SK-N-SH treated with all-trans-retinoic acid at 6 μM for 48 hours (cell line): ENCODE measurements around the gene GAPDHS.

Experiments
- ATAC-seq: fragments of 200-7000 bp; cut with Tn5 transposase; 3 replicates; pipeline ENCODE4 v1.9.1; 2020; ENCODE audit warnings: mild to moderate bottlenecking, moderate library complexity
- ARNTL ChIP-seq: fragments of 450-650 bp; formaldehyde crosslinking; IDR thresholded peaks from 2 replicates; pipeline ENCODE4 v1.5.0; 2020; ENCODE audit warnings: low read depth, mild to moderate bottlenecking, moderate library complexity, borderline replicate concordance
- BACH2 ChIP-seq: fragments of 250-450 bp; sonication (Bioruptor Pico); IDR thresholded peaks from 2 replicates; pipeline ENCODE4 v1.9.0; 2021; ENCODE audit warnings: mild to moderate bottlenecking, borderline replicate concordance
- CREB5 ChIP-seq: fragments of 250-450 bp; sonication (Bioruptor Pico); IDR thresholded peaks from 2 replicates; pipeline ENCODE4 v1.5.1; 2020; ENCODE audit warnings: low read depth, mild to moderate bottlenecking, moderate library complexity
- CSRNP3 ChIP-seq: fragments of 250-450 bp; sonication (Bioruptor Pico); IDR thresholded peaks from 2 replicates; pipeline ENCODE4 v1.5.1; 2021; ENCODE audit warnings: mild to moderate bottlenecking, moderate library complexity
- GLIS3 ChIP-seq: fragments of 250-450 bp; sonication (Bioruptor Pico); IDR thresholded peaks from 2 replicates; pipeline ENCODE4 v1.5.0; 2020; ENCODE audit warnings: mild to moderate bottlenecking, moderate library complexity
- OSR1 ChIP-seq: fragments of 250-450 bp; sonication (Bioruptor Pico); IDR thresholded peaks from 2 replicates; pipeline ENCODE4 v1.8.0; 2022; ENCODE audit warnings: moderate library complexity, mild to moderate bottlenecking, inconsistent platforms
- PATZ1 ChIP-seq: fragments of 250-450 bp; sonication (Bioruptor Pico); IDR thresholded peaks from 2 replicates; pipeline ENCODE4 v1.8.0; 2020; ENCODE audit warnings: mild to moderate bottlenecking, moderate library complexity, borderline replicate concordance
- POU6F1 ChIP-seq: fragments of 250-450 bp; sonication (Bioruptor Pico); IDR thresholded peaks from 2 replicates; pipeline ENCODE4 v1.8.0; 2021; ENCODE audit warnings: low read depth, mild to moderate bottlenecking, moderate library complexity, borderline replicate concordance
- SNAI2 ChIP-seq: fragments of 250-450 bp; sonication (Bioruptor Pico); IDR thresholded peaks from 2 replicates; pipeline ENCODE4 v1.5.0; 2020; ENCODE audit warnings: mild to moderate bottlenecking, moderate library complexity
- TCF4 ChIP-seq: fragments of 250-450 bp; sonication (Bioruptor Pico); IDR thresholded peaks from 2 replicates; pipeline ENCODE4 v1.8.0; 2021; ENCODE audit warnings: mild to moderate bottlenecking, moderate library complexity, borderline replicate concordance
- TOX ChIP-seq: fragments of 250-450 bp; sonication (Bioruptor Pico); IDR thresholded peaks from 2 replicates; pipeline ENCODE4 v1.8.0; 2021; ENCODE audit warnings: mild to moderate bottlenecking, moderate library complexity, borderline replicate concordance
- TSHZ2 ChIP-seq: fragments of 250-450 bp; sonication (Bioruptor Pico); IDR thresholded peaks from 2 replicates; pipeline ENCODE4 v1.5.0; 2020; ENCODE audit warnings: mild to moderate bottlenecking, moderate library complexity
- ZFP3 ChIP-seq: fragments of 250-450 bp; sonication (Bioruptor Pico); IDR thresholded peaks from 2 replicates; pipeline ENCODE4 v1.5.0; 2020; ENCODE audit warnings: mild to moderate bottlenecking, moderate library complexity
- ZFP30 ChIP-seq: fragments of 450-650 bp; formaldehyde crosslinking; IDR thresholded peaks from 2 replicates; pipeline ENCODE4 v1.5.0; 2022; ENCODE audit warnings: mild to moderate bottlenecking, moderate library complexity
- ZNF565 ChIP-seq: fragments of 450-650 bp; formaldehyde crosslinking; conservative IDR thresholded peaks from 2 replicates; pipeline ENCODE4 v1.5.0; 2020; ENCODE audit warnings: low read depth, mild to moderate bottlenecking, moderate library complexity
- ZNF70 ChIP-seq: fragments of 450-650 bp; formaldehyde crosslinking; IDR thresholded peaks from 2 replicates; pipeline ENCODE4 v1.5.0; 2020; ENCODE audit warnings: mild to moderate bottlenecking, moderate library complexity

The GAPDHS gene

GRCh38 chr19:35524181-35524837 is 8.9 kb upstream of the GAPDHS start (continued):
- no peak for TF ChIP-seq POU6F1 (CRISPR knock-in tag)
- no peak for TF ChIP-seq ZNF70 (CRISPR knock-in tag)
- TF ChIP-seq ZNF565 (CRISPR knock-in tag) = no peak
- no peak for TF ChIP-seq GLIS3
- TF ChIP-seq CREB5 (CRISPR knock-in tag) = no peak

GRCh38 chr19:35525873-35526272 is 7.4 kb upstream of the GAPDHS start:
- TF ChIP-seq ZFP30 (CRISPR knock-in tag) (no peak), ZFP3 (CRISPR knock-in tag) (no peak), ARNTL (no peak), GLIS3 (no peak), TSHZ2 (no peak), TOX (CRISPR knock-in tag) (no peak), OSR1 (CRISPR knock-in tag) (no peak), CSRNP3 (no peak), ZNF565 (CRISPR knock-in tag) (no peak), PATZ1 (CRISPR knock-in tag) (no peak), SNAI2 (CRISPR knock-in tag) (no peak)
- TF ChIP-seq, all 23 proteins: peak for 0
- ATAC-seq = no peak

- no peak for ATAC-seq
Observed at GRCh38 chr19:35528218-35529038, 4.8 kb upstream of the GAPDHS start, which contains the start of gene SBSN. TSS of gene SBSN (minus strand) at chr19:35528311. CDS start at chr19:35528281, 30 bp downstream.

More at GRCh38 chr19:35528218-35529038, 4.8 kb upstream of the GAPDHS start, which contains the start of gene SBSN:
- no peak for TF ChIP-seq PATZ1 (CRISPR knock-in tag)
- TF ChIP-seq TSHZ2 = no peak
- no peak for TF ChIP-seq SNAI2 (CRISPR knock-in tag)
- TF ChIP-seq TCF4 (CRISPR knock-in tag) = no peak
- TF ChIP-seq ARNTL = no peak
- no peak for TF ChIP-seq BACH2
